ENCODE measurements around the gene UBE2J2. TPM values are rescaled to one million over a fixed set of nuclear protein-coding genes. Genes with fewer than 3 reads are reported as not detected.
A peak's percentile ranks its signal among the peaks of the same experiment; 100 is the strongest.

UBE2J2 gene
- total RNA-seq, 1 donor from 2014 or later: 65.1 TPM

DNA sequence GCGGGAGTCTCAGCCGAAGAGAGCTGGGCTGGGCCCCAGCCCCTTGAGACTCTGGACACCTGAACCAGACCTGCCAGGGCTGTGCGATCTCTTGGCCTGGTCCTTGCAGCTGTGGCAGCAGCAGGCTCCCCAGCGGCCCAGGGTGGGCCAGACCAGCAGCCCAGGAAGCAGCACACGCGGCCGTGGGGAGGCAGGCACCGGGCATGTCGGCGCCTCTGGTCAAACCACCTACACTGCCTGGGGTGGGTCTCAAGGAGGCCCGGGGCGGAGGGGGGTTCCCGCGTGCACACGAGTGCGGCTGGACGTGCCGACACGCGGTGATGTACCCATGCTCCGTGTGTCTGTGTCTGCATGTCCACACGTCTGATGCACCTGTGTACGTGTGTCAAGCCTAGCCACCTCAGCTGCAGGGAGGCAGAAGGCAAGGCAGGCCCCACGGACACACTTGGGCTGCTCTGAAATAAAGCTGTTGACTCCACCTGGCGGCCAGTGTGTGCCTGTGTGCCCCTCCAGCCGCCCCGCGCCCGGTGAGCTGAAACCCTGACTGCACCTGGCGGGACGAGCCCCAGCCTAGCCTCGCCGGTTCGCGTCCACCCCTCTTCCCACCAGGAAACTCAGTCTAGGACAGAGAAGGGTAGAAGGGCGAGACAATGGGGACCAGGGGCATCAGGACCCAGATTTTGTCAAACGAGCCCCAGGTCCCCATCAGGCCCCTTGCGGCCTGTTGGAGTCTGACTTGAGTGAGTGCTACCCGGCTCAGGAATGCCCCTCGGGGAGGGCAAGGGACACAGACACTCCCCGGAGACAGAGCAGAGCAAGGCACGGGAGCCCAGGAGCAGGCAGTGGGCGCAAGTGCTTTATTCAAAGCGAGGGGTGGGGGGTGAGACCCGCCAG, 18.1 kb upstream of the UBE2J2 start:
- TF ChIP-seq, protein P1, sequence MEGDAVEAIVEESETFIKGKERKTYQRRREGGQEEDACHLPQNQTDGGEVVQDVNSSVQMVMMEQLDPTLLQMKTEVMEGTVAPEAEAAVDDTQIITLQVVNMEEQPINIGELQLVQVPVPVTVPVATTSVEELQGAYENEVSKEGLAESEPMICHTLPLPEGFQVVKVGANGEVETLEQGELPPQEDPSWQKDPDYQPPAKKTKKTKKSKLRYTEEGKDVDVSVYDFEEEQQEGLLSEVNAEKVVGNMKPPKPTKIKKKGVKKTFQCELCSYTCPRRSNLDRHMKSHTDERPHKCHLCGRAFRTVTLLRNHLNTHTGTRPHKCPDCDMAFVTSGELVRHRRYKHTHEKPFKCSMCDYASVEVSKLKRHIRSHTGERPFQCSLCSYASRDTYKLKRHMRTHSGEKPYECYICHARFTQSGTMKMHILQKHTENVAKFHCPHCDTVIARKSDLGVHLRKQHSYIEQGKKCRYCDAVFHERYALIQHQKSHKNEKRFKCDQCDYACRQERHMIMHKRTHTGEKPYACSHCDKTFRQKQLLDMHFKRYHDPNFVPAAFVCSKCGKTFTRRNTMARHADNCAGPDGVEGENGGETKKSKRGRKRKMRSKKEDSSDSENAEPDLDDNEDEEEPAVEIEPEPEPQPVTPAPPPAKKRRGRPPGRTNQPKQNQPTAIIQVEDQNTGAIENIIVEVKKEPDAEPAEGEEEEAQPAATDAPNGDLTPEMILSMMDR (IDR thresholded peaks at IDR 0.05): peak; percentile 67
- no peak for DNase-seq (ENCODE audit: extremely low spot score, unreplicated experiment)
- H3K4me1 Mint-ChIP-seq (ENCODE audit: unreplicated experiment): peaks cover 4% of the 10 kb centered on the region
- no peaks in the 10 kb centered on the region for H3K36me3 Mint-ChIP-seq (ENCODE audit: unreplicated experiment)
- H3K27me3 Mint-ChIP-seq (ENCODE audit: unreplicated experiment): no peaks in the 10 kb centered on the region
- no peak overlapping the region for H3K27ac Mint-ChIP-seq (ENCODE audit: unreplicated experiment)
- H3K9me3 Mint-ChIP-seq (ENCODE audit: unreplicated experiment): no peaks in the 10 kb centered on the region
- H3K4me3 Mint-ChIP-seq (ENCODE audit: unreplicated experiment): no peak overlapping the region

DNA sequence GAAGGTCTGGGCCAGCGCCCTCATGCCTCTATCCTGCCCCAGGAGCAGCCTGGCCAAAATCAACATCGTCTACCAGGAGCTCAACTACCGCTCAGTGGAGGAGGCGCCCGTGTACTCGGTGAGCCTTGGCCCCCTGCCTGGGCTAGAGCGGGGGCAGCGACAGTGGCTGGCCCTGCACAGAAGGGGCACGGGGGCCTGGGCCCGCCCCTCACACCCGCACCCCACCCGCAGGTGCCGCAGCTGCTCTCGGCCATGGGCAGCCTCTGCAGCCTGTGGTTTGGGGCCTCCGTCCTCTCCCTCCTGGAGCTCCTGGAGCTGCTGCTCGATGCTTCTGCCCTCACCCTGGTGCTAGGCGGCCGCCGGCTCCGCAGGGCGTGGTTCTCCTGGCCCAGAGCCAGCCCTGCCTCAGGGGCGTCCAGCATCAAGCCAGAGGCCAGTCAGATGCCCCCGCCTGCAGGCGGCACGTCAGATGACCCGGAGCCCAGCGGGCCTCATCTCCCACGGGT, 17.4 kb upstream of the UBE2J2 start:
- H3K4me1 Mint-ChIP-seq (ENCODE audit: unreplicated experiment): peaks cover 4% of the 10 kb centered on the region
- no peak overlapping the region for H3K27ac Mint-ChIP-seq (ENCODE audit: unreplicated experiment)
- H3K4me3 Mint-ChIP-seq (ENCODE audit: unreplicated experiment): no peak overlapping the region
- no peaks in the 10 kb centered on the region for H3K36me3 Mint-ChIP-seq (ENCODE audit: unreplicated experiment)
- no peak for DNase-seq (ENCODE audit: extremely low spot score, unreplicated experiment)
- TF ChIP-seq, protein P1 (IDR thresholded peaks at IDR 0.05): no peak
- no peaks in the 10 kb centered on the region for H3K27me3 Mint-ChIP-seq (ENCODE audit: unreplicated experiment)
- H3K9me3 Mint-ChIP-seq (ENCODE audit: unreplicated experiment): no peaks in the 10 kb centered on the region

DNA sequence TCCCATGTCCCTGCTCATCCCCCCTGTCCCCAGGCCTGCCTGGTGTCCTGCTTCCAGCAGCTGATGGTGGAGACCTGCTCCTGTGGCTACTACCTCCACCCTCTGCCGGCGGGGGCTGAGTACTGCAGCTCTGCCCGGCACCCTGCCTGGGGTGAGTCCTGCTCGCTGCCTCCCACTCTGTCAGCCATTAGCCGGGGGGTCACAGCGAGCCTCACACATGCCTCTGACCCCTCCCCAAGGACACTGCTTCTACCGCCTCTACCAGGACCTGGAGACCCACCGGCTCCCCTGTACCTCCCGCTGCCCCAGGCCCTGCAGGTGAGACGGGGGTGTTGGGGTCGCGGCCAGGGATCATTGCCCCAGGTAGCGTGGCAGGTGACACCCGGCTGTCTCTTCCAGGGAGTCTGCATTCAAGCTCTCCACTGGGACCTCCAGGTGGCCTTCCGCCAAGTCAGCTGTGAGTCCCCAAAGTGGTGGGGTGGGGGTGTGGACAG, 16.6 kb upstream of the UBE2J2 start:
- TF ChIP-seq, protein P1 (IDR thresholded peaks at IDR 0.05): peak; percentile 58
- DNase-seq (ENCODE audit: extremely low spot score, unreplicated experiment): no peak
- H3K27me3 Mint-ChIP-seq (ENCODE audit: unreplicated experiment): no peaks in the 10 kb centered on the region

DNA sequence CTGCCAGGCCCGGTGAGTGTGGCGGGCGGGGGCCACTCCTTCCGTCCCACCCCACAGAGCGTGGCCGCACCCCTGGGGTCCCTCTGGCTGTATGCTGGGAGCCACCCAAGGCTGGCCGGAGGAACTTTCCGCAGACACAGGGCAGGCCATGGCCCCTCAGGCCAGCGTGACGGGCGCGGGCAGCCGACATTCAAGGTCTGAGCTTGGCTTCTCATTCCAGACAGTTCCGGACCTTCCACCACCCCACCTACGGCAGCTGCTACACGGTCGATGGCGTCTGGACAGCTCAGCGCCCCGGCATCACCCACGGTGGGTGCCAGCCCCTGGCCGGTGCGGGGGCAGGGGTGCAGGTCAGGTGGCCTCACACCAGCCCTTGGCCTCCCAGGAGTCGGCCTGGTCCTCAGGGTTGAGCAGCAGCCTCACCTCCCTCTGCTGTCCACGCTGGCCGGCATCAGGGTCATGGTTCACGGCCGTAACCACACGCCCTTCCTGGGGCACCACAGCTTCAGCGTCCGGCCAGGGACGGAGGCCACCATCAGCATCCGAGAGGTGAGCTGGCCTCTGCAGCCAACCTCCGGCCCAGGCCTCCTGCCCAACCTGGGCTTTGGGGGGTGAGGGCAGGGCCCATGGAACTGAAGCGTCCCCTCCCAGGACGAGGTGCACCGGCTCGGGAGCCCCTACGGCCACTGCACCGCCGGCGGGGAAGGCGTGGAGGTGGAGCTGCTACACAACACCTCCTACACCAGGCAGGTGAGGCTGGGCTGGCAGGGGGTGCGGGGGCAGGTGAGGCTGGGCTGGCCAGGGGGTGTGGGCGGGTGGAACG, 13.8 kb upstream of the UBE2J2 start:
- H3K4me3 Mint-ChIP-seq (ENCODE audit: unreplicated experiment): no peak overlapping the region
- H3K27me3 Mint-ChIP-seq (ENCODE audit: unreplicated experiment): no peaks in the 10 kb centered on the region
- no peak for DNase-seq (ENCODE audit: extremely low spot score, unreplicated experiment)
- TF ChIP-seq, protein P1 (IDR thresholded peaks at IDR 0.05): no peak
- no peak overlapping the region for H3K27ac Mint-ChIP-seq (ENCODE audit: unreplicated experiment)
- H3K9me3 Mint-ChIP-seq (ENCODE audit: unreplicated experiment): no peaks in the 10 kb centered on the region
- no peaks in the 10 kb centered on the region for H3K36me3 Mint-ChIP-seq (ENCODE audit: unreplicated experiment)
- peaks cover 4% of the 10 kb centered on the region for H3K4me1 Mint-ChIP-seq (ENCODE audit: unreplicated experiment)

More for the DNA sequence above, 16.6 kb upstream of the UBE2J2 start:
- Mint-ChIP-seq H3K27ac (ENCODE audit: unreplicated experiment) (no peak overlapping the region), H3K4me3 (ENCODE audit: unreplicated experiment) (no peak overlapping the region), H3K9me3 (ENCODE audit: unreplicated experiment) (no peaks in the 10 kb centered on the region), H3K4me1 (ENCODE audit: unreplicated experiment) (peaks cover 4% of the 10 kb centered on the region), H3K36me3 (ENCODE audit: unreplicated experiment) (no peaks in the 10 kb centered on the region)

All from osteocyte (in vitro differentiated cells).